Omental fat pad (tissue), 4 donors: Measurements from ENCODE around the gene C19orf12. TPM values are rescaled to one million over a fixed set of nuclear protein-coding genes. Genes with fewer than 3 reads are reported as not detected.
A peak's percentile ranks its signal among the peaks of the same experiment; 100 is the strongest.

Experiments
- ATAC-seq: fragments of 150-250 bp; one replicate; pipeline ENCODE4 v1.9.1; 2016; ENCODE audit warnings: mild to moderate bottlenecking, moderate library complexity; ENCODE audit not compliant: low FRiP score
- DNase-seq: peaks from one replicate; pipeline ENCODE4 v3.0.0-alpha.2; 2019; ENCODE audit warnings: low spot score
- CTCF ChIP-seq, 3 donors: fragments of 450-650 bp; IDR thresholded peaks; one replicate each; pipeline ENCODE4 v1.5.1; 2016 to 2017; ENCODE audit warnings: antibody characterized with exemption in 3 of 3, mild to moderate bottlenecking in 3 of 3, moderate library complexity in 2 of 3
- total RNA-seq, 4 donors: library from RNA; depleted of rRNA; stranded (reverse); fragments of >200 nt; gene quantifications; one replicate each; pipeline ENCODE4 v1.1.0, GENCODE V29; 2016

C19orf12 gene
- total RNA-seq: 100 to 1,000 TPM; 105 to 260 (median 142) TPM

GRCh38 chr19:29714953-29715700 lies at the start of gene C19orf12:
Gene C19orf12, minus strand, starts transcription at chr19:29715261. Its CDS starts 6,848 bp downstream, at chr19:29708413.
- no peak for DNase-seq

DNA sequence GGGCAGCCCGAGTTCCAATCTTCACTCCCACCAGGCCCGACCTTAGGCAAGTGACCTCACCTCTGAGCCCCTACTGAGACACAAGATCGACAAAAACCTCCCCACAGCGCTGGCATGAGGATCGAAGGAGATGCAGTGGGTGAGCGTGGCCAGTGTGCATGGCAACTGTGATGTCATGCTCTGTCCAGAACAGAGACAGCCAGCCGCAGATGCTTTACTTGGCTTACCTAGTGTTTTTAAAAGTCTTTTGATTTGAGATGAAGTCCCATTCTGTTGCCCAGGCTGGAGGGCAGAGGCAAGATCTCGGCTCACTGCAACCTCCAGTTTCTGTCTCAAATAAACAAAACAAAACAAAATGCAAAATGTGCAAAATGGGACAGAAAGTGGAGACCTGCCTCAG lies 49.3 kb upstream of the C19orf12 start:
- DNase-seq (no peak), ATAC-seq (no peak)
- no peak for TF ChIP-seq CTCF (IDR thresholded peaks at IDR 0.05)

More at GRCh38 chr19:29714953-29715700, at the start of gene C19orf12:
- no peak for TF ChIP-seq CTCF (IDR thresholded peaks at IDR 0.05)
- ATAC-seq: peak; percentile 77

- no peak for TF ChIP-seq CTCF (IDR thresholded peaks at IDR 0.05)
- ATAC-seq (no peak), DNase-seq (no peak)
These were observed 48.1 kb upstream of the C19orf12 start for GRCh38 chr19:29763196-29763595.

GRCh38 chr19:29761575-29762232 lies 46.6 kb upstream of the C19orf12 start:
- DNase-seq: no peak
- ATAC-seq: no peak
- TF ChIP-seq CTCF (IDR thresholded peaks at IDR 0.05): no peak

DNA sequence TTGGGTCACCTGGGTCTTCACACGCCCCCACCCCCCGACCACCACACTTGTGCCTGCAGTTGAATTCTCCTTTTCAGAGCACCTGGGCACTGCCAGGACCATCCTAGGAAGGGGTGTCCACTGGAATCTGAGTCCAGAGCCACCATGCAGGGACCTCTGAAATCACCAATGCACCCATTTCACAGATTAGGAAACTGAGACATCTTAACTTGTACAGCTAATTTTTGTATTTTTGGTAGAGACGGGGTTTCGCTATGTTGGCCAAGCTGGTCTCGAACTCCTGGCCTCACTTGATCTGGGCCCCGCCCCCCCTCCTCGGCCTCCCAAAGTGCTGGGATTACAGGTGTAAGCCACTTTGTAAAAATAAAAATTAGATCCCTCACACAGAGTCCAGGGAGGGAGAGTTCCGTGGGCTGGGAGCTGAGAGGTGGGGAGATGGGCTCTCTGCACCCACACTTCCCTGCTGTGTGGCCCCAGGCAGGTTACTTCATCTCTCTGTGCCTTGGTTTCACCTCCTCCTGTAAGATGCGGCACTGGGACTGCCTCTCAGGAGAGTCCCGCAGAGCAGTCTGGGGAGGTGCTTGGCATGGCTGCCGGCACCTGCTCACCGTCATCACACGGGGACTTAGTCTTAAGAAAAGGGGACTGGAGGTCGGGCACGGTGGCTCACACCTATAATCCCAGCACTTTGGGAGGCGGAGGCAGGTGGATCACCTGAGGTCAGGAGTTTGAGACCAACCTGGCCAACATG lies 45.9 kb upstream of the C19orf12 start:
- TF ChIP-seq CTCF (IDR thresholded peaks at IDR 0.05): no peak
- no peak for DNase-seq
- ATAC-seq: no peak

DNA sequence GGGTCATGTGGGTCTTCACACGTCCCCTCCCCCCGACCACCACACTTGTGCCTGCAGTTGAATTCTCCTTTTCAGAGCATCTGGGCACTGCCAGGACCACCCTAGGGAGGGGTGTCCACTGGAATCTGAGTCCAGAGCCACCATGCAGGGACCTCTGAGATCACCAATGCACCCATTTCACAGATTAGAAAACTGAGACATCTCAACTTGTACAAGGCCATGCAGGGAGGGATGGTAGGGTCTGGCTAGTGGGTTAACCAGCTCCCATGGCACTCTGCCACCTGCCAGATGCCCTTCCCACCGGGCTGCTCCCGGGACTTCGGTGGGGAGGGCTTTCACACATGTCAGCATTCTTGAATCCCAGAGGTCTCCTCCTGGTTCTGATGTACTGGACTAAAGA lies 44.3 kb upstream of the C19orf12 start:
- DNase-seq (no peak), ATAC-seq (no peak)
- TF ChIP-seq CTCF (IDR thresholded peaks at IDR 0.05): no peak
